Measurements from ENCODE around the gene NUDT3. TPM values are rescaled to one million over a fixed set of nuclear protein-coding genes. Genes with fewer than 3 reads are reported as not detected.

Gene NUDT3
- total and polyA plus RNA-seq, 9 of the 15 experiments (the other 6 are each of a cell fraction or from before 2014, with no cell fraction given): 5.4 to 81.2 (median 56.4) TPM

DNA sequence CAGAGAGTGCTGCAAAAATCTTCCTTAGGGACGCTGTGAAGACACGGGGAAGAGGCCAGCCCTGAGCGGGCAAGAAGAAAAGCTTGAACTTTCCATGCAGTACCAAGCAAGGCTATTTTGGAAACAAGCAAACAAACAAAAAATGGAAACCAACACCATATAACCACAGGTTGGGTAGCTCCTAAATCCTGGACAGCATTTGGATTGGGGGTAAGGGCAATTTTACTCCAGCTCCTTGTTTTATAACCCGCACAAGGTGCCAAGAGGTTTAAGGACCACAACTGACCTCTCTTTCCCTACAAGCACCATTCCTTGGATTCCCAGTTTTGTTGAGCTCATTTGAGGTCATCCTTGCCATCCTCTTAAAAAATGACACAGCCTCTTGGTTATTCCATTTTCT, 112.3 kb downstream of the NUDT3 start:
- in situ Hi-C loops (cut with MboI) (no loop called here), intact Hi-C loops (cut with micrococcal nuclease) (no loop called here)
- no peak for TF ChIP-seq NR2F6 (CRISPR knock-in tag; IDR thresholded peaks at IDR 0.05)
- no peak for TF ChIP-seq RFX1 (IDR thresholded peaks at IDR 0.05)
- no peak for TF ChIP-seq ZNF561 (CRISPR knock-in tag; conservative IDR thresholded peaks at IDR 0.05)
- TF ChIP-seq SIN3B (IDR thresholded peaks at IDR 0.05; ENCODE audit: low read depth): no peak
- TF ChIP-seq TBP (optimal IDR thresholded peaks at IDR 0.05; ENCODE audit: low read depth, low read length): no peak
- TF ChIP-seq DMBX1 (CRISPR knock-in tag; IDR thresholded peaks at IDR 0.05; ENCODE audit: borderline replicate concordance): no peak
- no peak for TF ChIP-seq ARNT (IDR thresholded peaks at IDR 0.05)
- no peak for TF ChIP-seq ZNF146 (CRISPR knock-in tag; IDR thresholded peaks at IDR 0.05; ENCODE audit: unreplicated experiment)
- no peak for TF ChIP-seq ZBTB1 (CRISPR knock-in tag; IDR thresholded peaks at IDR 0.05; ENCODE audit: borderline replicate concordance, low read depth)
- TF ChIP-seq ZNF253 (CRISPR knock-in tag; conservative IDR thresholded peaks at IDR 0.05): no peak
- no peak for TF ChIP-seq TEAD2 (tag; IDR thresholded peaks at IDR 0.05)
- TF ChIP-seq MAFK (IDR thresholded peaks at IDR 0.05; ENCODE audit: low read length): no peak
- TF ChIP-seq POLR2H (tag; IDR thresholded peaks at IDR 0.05; ENCODE audit: low read depth): no peak
- no peak for TF ChIP-seq HDAC8 (tag; IDR thresholded peaks at IDR 0.05)
- no peak for TF ChIP-seq PHTF2 (CRISPR knock-in tag; IDR thresholded peaks at IDR 0.05)
- TF ChIP-seq ZNF121 (CRISPR knock-in tag; conservative IDR thresholded peaks at IDR 0.05): no peak
- POLR2A ChIA-PET: interaction anchor here (0.6 to 1.4 kb wide), 5 partner anchors 9 to 135 kb away, joined by 3 to 5 read pairs (median 4); no protein-coding TSS in a partner anchor
- Histone ChIP-seq H3K36me3 (ENCODE audit: control insufficient read depth, insufficient read depth, low read length) (peaks cover 74% of the 10 kb centered on the region), H3K9ac (ENCODE audit: insufficient read depth in 1 of 2, low read depth in 2 of 2, low read length in 2 of 2) (no peak overlapping the region), H3K27me3 (ENCODE audit: control insufficient read depth in 2 of 2, insufficient read depth in 2 of 2, low read length in 2 of 2) (no peaks in the 10 kb centered on the region), H3K4me2 (ENCODE audit: insufficient read depth, low read length) (no peak overlapping the region), H3K4me3 (no peak overlapping the region), H3K9me3 (replicated peaks; ENCODE audit: control insufficient read depth, insufficient read depth, low read depth, low read length) (no peaks in the 10 kb centered on the region), H3K79me2 (ENCODE audit: control insufficient read depth, insufficient read depth, low read length) (peaks cover 10% of the 10 kb centered on the region), H4K20me1 (replicated peaks; ENCODE audit: control insufficient read depth, insufficient read depth, low read length) (no peaks in the 10 kb centered on the region), H3K27ac (ENCODE audit: extremely low read depth, low read depth, low read length) (no peak overlapping the region), H3K4me1 (replicated peaks in 1 of 2; ENCODE audit: control insufficient read depth in 2 of 2, insufficient read depth in 2 of 2, low read length in 2 of 2) (peaks cover 26 to 86% of the 10 kb centered on the region in 2 experiments), H2AFZ (ENCODE audit: low read depth, low read length) (no peak overlapping the region), H3K9me1 (ENCODE audit: control insufficient read depth, insufficient read depth, low read length) (no peaks in the 10 kb centered on the region)
- no peak for DNase-seq (ENCODE audit: extremely low read depth in 1 of 4, low spot score in 3 of 4)
- no peak for ATAC-seq
- WGBS (ENCODE audit: insufficient coverage, low coverage, missing lambda C conversion rate): 96% methylated on average over 4 of the region's 4 CpGs
- CTCF ChIA-PET (ENCODE audit: low intra/inter-chr PET ratio): no interaction called here
- no peak for FAIRE-seq
- no TSS peak for BruUV-seq (replicated peaks)
